ENCODE data around the gene ZBTB17.

- TF ChIP-seq, protein P1, sequence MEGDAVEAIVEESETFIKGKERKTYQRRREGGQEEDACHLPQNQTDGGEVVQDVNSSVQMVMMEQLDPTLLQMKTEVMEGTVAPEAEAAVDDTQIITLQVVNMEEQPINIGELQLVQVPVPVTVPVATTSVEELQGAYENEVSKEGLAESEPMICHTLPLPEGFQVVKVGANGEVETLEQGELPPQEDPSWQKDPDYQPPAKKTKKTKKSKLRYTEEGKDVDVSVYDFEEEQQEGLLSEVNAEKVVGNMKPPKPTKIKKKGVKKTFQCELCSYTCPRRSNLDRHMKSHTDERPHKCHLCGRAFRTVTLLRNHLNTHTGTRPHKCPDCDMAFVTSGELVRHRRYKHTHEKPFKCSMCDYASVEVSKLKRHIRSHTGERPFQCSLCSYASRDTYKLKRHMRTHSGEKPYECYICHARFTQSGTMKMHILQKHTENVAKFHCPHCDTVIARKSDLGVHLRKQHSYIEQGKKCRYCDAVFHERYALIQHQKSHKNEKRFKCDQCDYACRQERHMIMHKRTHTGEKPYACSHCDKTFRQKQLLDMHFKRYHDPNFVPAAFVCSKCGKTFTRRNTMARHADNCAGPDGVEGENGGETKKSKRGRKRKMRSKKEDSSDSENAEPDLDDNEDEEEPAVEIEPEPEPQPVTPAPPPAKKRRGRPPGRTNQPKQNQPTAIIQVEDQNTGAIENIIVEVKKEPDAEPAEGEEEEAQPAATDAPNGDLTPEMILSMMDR (conservative IDR thresholded peaks at IDR 0.05; ENCODE audit: low read depth in 2 of 2): no peak
- no peak for TF ChIP-seq EZH2phosphoT487 (IDR thresholded peaks at IDR 0.05; ENCODE audit: unreplicated experiment)
Observed at GRCh38 chr1:15911141-15911540, 64.8 kb downstream of the ZBTB17 start.

Data from GM23338 (cell line).